WTC11 (cell line): ENCODE measurements around the gene CBX6.

ENCODE experiments used
- CDX4 ChIP-seq: fragments of 250-450 bp; sonication (Bioruptor Pico); IDR thresholded peaks from 2 replicates; pipeline ENCODE4 v1.9.0; 2021; ENCODE audit warnings: moderate library complexity, mild to moderate bottlenecking, inconsistent platforms, borderline replicate concordance
- ESRRA ChIP-seq: sonication (generic); formaldehyde crosslinking; IDR thresholded peaks from 2 replicates; pipeline ENCODE4 v1.8.1; 2022; ENCODE audit warnings: mild to moderate bottlenecking, missing genetic modification reagents, borderline replicate concordance
- ETV6 ChIP-seq: sonication (generic); formaldehyde crosslinking; IDR thresholded peaks from 2 replicates; pipeline ENCODE4 v1.8.1; 2022; ENCODE audit warnings: mild to moderate bottlenecking, missing genetic modification reagents
- FOXP1 ChIP-seq: sonication (generic); formaldehyde crosslinking; IDR thresholded peaks from 2 replicates; pipeline ENCODE4 v1.8.0; 2022; ENCODE audit warnings: missing genetic modification reagents, mild to moderate bottlenecking, moderate library complexity, borderline replicate concordance
- IRF2 ChIP-seq: sonication (generic); formaldehyde crosslinking; IDR thresholded peaks from 2 replicates; pipeline ENCODE4 v1.8.0; 2022; ENCODE audit warnings: low read depth, missing genetic modification reagents, borderline replicate concordance
- JAZF1 ChIP-seq: fragments of 250-450 bp; sonication (Bioruptor Pico); IDR thresholded peaks from 2 replicates; pipeline ENCODE4 v1.9.0; 2021; ENCODE audit warnings: moderate library complexity, mild to moderate bottlenecking, inconsistent platforms
- MAX ChIP-seq: sonication (generic); formaldehyde crosslinking; IDR thresholded peaks from 2 replicates; pipeline ENCODE4 v1.8.0; 2022; ENCODE audit warnings: mild to moderate bottlenecking, missing genetic modification reagents
- NFE2L1 ChIP-seq: sonication (generic); formaldehyde crosslinking; IDR thresholded peaks from 2 replicates; pipeline ENCODE4 v1.8.1; 2023; ENCODE audit warnings: missing genetic modification reagents
- ZBTB21 ChIP-seq: sonication (generic); formaldehyde crosslinking; IDR thresholded peaks from 2 replicates; pipeline ENCODE4 v1.8.1; 2023; ENCODE audit warnings: mild to moderate bottlenecking, missing genetic modification reagents, borderline replicate concordance
- TF ChIP-seq, protein P1 (sequence below): fragments of 200-600 bp; IDR thresholded peaks from 2 replicates; pipeline ENCODE4 v1.8.0; 2022; ENCODE audit warnings: antibody characterized with exemption
- TF ChIP-seq, protein P2 (sequence below): sonication (generic); formaldehyde crosslinking; conservative IDR thresholded peaks from 2 replicates; pipeline ENCODE4 v1.8.1; 2023; ENCODE audit warnings: mild to moderate bottlenecking, low read depth, missing genetic modification reagents, moderate library complexity

DNA sequence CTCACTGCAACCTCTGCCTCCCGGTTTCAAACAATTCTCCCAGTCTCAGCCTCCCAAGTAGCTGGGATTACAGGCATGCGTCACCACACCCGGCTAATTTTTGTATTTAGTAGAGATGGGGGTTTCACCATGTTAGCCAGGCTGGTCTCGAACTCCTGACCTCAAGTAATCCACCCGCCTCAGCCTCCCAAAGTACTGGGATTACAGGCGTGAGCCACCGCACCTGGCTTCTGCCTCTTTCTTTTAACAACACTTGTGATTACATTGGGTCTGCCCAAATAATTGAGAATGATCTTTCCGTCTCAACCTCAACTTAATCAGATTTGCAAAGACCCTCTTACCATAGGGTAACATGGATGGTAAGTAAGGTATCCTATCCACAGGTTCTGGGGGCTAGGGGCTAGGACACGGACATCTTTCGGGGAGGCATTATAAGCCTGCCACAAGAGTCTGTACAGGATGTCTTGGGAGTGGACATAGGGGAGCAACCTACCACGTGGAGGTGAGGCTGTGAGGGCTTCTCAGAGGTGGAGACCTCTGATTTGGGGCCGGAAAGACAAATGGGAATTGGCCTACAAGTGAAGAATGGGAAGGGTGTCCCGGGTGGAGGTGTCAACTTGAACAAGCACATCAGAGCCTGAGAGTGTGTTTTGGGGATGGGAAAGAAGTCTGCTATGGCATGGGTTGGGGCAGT, 2.7 kb upstream of the CBX6 start:
- TF ChIP-seq, protein P1, sequence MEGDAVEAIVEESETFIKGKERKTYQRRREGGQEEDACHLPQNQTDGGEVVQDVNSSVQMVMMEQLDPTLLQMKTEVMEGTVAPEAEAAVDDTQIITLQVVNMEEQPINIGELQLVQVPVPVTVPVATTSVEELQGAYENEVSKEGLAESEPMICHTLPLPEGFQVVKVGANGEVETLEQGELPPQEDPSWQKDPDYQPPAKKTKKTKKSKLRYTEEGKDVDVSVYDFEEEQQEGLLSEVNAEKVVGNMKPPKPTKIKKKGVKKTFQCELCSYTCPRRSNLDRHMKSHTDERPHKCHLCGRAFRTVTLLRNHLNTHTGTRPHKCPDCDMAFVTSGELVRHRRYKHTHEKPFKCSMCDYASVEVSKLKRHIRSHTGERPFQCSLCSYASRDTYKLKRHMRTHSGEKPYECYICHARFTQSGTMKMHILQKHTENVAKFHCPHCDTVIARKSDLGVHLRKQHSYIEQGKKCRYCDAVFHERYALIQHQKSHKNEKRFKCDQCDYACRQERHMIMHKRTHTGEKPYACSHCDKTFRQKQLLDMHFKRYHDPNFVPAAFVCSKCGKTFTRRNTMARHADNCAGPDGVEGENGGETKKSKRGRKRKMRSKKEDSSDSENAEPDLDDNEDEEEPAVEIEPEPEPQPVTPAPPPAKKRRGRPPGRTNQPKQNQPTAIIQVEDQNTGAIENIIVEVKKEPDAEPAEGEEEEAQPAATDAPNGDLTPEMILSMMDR, result no peak
- TF ChIP-seq ETV6, result no peak
- no peak for TF ChIP-seq JAZF1 (CRISPR knock-in tag)
- no peak for TF ChIP-seq ZBTB21 (CRISPR knock-in tag)
- no peak for TF ChIP-seq FOXP1 (CRISPR knock-in tag)
- TF ChIP-seq, protein P2, sequence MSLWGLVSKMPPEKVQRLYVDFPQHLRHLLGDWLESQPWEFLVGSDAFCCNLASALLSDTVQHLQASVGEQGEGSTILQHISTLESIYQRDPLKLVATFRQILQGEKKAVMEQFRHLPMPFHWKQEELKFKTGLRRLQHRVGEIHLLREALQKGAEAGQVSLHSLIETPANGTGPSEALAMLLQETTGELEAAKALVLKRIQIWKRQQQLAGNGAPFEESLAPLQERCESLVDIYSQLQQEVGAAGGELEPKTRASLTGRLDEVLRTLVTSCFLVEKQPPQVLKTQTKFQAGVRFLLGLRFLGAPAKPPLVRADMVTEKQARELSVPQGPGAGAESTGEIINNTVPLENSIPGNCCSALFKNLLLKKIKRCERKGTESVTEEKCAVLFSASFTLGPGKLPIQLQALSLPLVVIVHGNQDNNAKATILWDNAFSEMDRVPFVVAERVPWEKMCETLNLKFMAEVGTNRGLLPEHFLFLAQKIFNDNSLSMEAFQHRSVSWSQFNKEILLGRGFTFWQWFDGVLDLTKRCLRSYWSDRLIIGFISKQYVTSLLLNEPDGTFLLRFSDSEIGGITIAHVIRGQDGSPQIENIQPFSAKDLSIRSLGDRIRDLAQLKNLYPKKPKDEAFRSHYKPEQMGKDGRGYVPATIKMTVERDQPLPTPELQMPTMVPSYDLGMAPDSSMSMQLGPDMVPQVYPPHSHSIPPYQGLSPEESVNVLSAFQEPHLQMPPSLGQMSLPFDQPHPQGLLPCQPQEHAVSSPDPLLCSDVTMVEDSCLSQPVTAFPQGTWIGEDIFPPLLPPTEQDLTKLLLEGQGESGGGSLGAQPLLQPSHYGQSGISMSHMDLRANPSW, result no peak
- no peak for TF ChIP-seq ESRRA (CRISPR knock-in tag)
- no peak for TF ChIP-seq IRF2 (CRISPR knock-in tag)
- TF ChIP-seq NFE2L1 (CRISPR knock-in tag), result no peak
- no peak for TF ChIP-seq MAX
- no peak for TF ChIP-seq CDX4 (CRISPR knock-in tag)
